ENCODE results near the gene ALG12. TPM values are rescaled to one million over a fixed set of nuclear protein-coding genes. Genes with fewer than 3 reads are reported as not detected.

Gene ALG12
- total and polyA plus RNA-seq, 2 of the 13 experiments (the other 11 are each of a cell fraction or from before 2014, with no cell fraction given), result 7.8 to 15.8 TPM

GRCh38 chr22:49948958-49949913 is 31.0 kb upstream of the ALG12 start (continued):
- TF ChIP-seq E2F2 (CRISPR knock-in tag; IDR thresholded peaks at IDR 0.05; ENCODE audit: borderline replicate concordance), result no peak
- no peak for TF ChIP-seq GZF1 (CRISPR knock-in tag; IDR thresholded peaks at IDR 0.05)
- no peak for TF ChIP-seq IKZF1 (IDR thresholded peaks at IDR 0.05)
- TF ChIP-seq ZNF766 (CRISPR knock-in tag; IDR thresholded peaks at IDR 0.05; ENCODE audit: borderline replicate concordance), result 0 out of 2 replicates have a peak, but pooled peaks have one; percentile 44
- TF ChIP-seq RELA (CRISPR knock-in tag; IDR thresholded peaks at IDR 0.05), result no peak; the same call in 1 of the 2 replicates
- TF ChIP-seq ARNT (IDR thresholded peaks at IDR 0.05), result no peak
- no peak for TF ChIP-seq RARG (CRISPR knock-in tag; IDR thresholded peaks at IDR 0.05; ENCODE audit: low read depth)
- TF ChIP-seq NFIC (IDR thresholded peaks at IDR 0.05; ENCODE audit: low read length), result no peak
- TF ChIP-seq ZNF281 (CRISPR knock-in tag; IDR thresholded peaks at IDR 0.05; ENCODE audit: borderline replicate concordance), result peak; percentile 77; the same call in 1 of the 2 replicates
- peak; percentile 89 for TF ChIP-seq ZNF746 (CRISPR knock-in tag; IDR thresholded peaks at IDR 0.05)
- peak; percentile 73; the same call in 1 of the 2 replicates for TF ChIP-seq ZNF605 (CRISPR knock-in tag; IDR thresholded peaks at IDR 0.05)
- TF ChIP-seq MXI1 (IDR thresholded peaks at IDR 0.05; ENCODE audit: borderline replicate concordance, low read depth, low read length), result peak; percentile 8; the same call in 1 of the 3 replicates
- TF ChIP-seq KMT2A (CRISPR knock-in tag; IDR thresholded peaks at IDR 0.05), result no peak
- peak; percentile 71 for TF ChIP-seq ZBTB7B (CRISPR knock-in tag; IDR thresholded peaks at IDR 0.05)
- TF ChIP-seq ZNF431 (CRISPR knock-in tag; IDR thresholded peaks at IDR 0.05; ENCODE audit: borderline replicate concordance, low read depth), result 0 out of 2 replicates have a peak, but pooled peaks have one; percentile 44
- TF ChIP-seq ZFP41 (CRISPR knock-in tag; IDR thresholded peaks at IDR 0.05; ENCODE audit: borderline replicate concordance), result no peak
- TF ChIP-seq, protein P1, sequence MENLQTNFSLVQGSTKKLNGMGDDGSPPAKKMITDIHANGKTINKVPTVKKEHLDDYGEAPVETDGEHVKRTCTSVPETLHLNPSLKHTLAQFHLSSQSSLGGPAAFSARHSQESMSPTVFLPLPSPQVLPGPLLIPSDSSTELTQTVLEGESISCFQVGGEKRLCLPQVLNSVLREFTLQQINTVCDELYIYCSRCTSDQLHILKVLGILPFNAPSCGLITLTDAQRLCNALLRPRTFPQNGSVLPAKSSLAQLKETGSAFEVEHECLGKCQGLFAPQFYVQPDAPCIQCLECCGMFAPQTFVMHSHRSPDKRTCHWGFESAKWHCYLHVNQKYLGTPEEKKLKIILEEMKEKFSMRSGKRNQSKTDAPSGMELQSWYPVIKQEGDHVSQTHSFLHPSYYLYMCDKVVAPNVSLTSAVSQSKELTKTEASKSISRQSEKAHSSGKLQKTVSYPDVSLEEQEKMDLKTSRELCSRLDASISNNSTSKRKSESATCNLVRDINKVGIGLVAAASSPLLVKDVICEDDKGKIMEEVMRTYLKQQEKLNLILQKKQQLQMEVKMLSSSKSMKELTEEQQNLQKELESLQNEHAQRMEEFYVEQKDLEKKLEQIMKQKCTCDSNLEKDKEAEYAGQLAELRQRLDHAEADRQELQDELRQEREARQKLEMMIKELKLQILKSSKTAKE (CRISPR knock-in tag; IDR thresholded peaks at IDR 0.05; ENCODE audit: borderline replicate concordance), result peak; percentile 68
- TF ChIP-seq, protein P2, sequence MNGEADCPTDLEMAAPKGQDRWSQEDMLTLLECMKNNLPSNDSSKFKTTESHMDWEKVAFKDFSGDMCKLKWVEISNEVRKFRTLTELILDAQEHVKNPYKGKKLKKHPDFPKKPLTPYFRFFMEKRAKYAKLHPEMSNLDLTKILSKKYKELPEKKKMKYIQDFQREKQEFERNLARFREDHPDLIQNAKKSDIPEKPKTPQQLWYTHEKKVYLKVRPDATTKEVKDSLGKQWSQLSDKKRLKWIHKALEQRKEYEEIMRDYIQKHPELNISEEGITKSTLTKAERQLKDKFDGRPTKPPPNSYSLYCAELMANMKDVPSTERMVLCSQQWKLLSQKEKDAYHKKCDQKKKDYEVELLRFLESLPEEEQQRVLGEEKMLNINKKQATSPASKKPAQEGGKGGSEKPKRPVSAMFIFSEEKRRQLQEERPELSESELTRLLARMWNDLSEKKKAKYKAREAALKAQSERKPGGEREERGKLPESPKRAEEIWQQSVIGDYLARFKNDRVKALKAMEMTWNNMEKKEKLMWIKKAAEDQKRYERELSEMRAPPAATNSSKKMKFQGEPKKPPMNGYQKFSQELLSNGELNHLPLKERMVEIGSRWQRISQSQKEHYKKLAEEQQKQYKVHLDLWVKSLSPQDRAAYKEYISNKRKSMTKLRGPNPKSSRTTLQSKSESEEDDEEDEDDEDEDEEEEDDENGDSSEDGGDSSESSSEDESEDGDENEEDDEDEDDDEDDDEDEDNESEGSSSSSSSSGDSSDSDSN (CRISPR knock-in tag; IDR thresholded peaks at IDR 0.05), result no peak; the same call in 1 of the 2 replicates
- TF ChIP-seq ZSCAN22 (CRISPR knock-in tag; IDR thresholded peaks at IDR 0.05), result no peak
- no peak for TF ChIP-seq SOX6 (IDR thresholded peaks at IDR 0.05)
- TF ChIP-seq SOX6 (CRISPR knock-in tag; IDR thresholded peaks at IDR 0.05), result peak; percentile 90
- no peak for TF ChIP-seq MIER2 (CRISPR knock-in tag; IDR thresholded peaks at IDR 0.05)
